Coronary artery (tissue), 2 donors: ENCODE results near the gene HSPA5.
"Not testable (repeated sequence)": the region's sequence is repeated elsewhere in the genome, so short reads cannot be mapped to it uniquely, and the experiment has no call there.

Experiments
- DNase-seq: peaks from one replicate; pipeline ENCODE4 v3.0.0-alpha.2; 2017; ENCODE audit warnings: low spot score
- H3K27ac ChIP-seq, 2 donors: fragments of 200-600 bp; sonication (generic); one replicate each; pipeline ENCODE4 v1.5.1; 2016 to 2019
- H3K4me3 ChIP-seq: fragments of 200-600 bp; sonication (generic); 2 replicates; pipeline ENCODE4 v1.5.1; 2016; ENCODE audit warnings: mild to moderate bottlenecking, moderate library complexity
- TF ChIP-seq, protein P1 (sequence below): fragments of 200-600 bp; sonication (generic); IDR thresholded peaks from one replicate; pipeline ENCODE4 v1.5.1; 2019; ENCODE audit warnings: antibody characterized with exemption

The HSPA5 gene

DNA sequence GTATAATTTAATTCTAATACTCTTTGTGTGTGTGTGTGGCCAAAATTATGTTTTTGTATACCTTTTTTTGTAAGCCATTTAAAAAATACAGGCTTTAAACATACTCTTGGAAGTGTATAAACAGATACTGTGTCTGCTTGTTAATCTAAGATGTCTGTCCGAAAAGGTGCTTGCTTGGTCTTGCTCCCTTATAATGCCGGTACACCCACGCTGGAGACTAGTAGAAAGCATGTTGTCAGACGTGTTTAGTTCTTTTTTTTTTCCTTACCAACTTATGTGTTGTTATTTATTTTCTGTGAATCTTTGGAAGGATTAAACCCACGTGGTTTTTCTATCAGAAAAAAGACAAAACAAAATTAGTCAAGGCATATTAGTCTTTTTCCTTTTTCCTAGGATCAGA lies 29.9 kb upstream of the HSPA5 start:
- TF ChIP-seq, protein P1, sequence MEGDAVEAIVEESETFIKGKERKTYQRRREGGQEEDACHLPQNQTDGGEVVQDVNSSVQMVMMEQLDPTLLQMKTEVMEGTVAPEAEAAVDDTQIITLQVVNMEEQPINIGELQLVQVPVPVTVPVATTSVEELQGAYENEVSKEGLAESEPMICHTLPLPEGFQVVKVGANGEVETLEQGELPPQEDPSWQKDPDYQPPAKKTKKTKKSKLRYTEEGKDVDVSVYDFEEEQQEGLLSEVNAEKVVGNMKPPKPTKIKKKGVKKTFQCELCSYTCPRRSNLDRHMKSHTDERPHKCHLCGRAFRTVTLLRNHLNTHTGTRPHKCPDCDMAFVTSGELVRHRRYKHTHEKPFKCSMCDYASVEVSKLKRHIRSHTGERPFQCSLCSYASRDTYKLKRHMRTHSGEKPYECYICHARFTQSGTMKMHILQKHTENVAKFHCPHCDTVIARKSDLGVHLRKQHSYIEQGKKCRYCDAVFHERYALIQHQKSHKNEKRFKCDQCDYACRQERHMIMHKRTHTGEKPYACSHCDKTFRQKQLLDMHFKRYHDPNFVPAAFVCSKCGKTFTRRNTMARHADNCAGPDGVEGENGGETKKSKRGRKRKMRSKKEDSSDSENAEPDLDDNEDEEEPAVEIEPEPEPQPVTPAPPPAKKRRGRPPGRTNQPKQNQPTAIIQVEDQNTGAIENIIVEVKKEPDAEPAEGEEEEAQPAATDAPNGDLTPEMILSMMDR = no peak
- no peak overlapping the region for H3K27ac ChIP-seq
- H3K4me3 ChIP-seq = no peak overlapping the region
- DNase-seq = no peak

DNA sequence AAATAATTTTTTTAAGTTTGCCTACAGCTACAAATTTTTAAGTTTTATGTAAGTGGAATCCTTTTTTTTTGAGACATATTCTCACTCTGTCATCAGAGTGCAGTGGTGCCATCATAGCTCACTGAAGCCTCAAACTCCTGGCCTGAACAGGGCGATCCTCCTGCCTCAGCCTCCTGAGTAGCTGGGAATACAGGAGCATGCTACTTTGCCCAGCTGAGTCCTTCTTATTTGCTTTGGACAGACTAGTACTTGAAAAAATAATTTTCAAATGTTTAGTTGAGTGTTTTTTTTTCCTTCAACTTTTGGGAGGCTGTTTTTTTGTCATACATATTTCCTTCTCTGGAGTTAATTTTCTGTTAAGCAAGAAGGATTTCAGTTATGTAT lies 27.9 kb upstream of the HSPA5 start:
- no peak overlapping the region for H3K4me3 ChIP-seq
- TF ChIP-seq, protein P1 = no peak
- no peak for DNase-seq
- peak overlapping the region in 1 of 2 donors; percentile 4 for H3K27ac ChIP-seq

DNA sequence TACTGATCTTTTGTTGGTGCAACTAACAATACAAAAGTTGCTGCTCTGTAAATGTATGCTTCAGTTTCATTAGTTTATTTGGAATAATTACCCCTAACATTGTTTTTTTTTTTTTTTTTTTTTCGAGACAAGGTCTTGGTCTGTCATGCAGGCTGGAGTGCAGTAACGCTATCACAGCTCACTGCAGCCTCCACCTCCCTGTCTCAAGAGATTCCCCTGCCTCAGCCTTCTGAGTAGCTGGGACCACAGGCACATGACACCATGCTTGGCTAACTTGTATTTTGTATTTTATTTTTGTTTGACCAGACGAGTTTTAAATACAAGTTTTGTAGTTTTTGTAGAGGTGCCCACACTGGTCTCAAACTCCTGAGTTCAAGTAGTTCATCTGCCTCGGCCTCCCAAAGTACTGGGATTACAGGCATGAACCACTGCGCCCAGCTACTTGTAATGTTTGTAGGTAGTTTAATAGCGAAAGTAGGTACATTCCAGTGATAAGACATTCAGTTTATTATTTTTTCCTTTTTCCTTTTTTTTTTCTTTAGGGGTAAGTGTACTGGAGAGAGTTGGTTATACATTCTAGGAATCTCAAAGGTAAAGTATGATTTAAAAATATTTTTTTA lies 27.4 kb upstream of the HSPA5 start:
- Histone ChIP-seq H3K4me3 (no peak overlapping the region), H3K27ac (peak overlapping the region in 1 of 2 donors; percentile 4)
- no peak for DNase-seq
- TF ChIP-seq, protein P1 = no peak

DNA sequence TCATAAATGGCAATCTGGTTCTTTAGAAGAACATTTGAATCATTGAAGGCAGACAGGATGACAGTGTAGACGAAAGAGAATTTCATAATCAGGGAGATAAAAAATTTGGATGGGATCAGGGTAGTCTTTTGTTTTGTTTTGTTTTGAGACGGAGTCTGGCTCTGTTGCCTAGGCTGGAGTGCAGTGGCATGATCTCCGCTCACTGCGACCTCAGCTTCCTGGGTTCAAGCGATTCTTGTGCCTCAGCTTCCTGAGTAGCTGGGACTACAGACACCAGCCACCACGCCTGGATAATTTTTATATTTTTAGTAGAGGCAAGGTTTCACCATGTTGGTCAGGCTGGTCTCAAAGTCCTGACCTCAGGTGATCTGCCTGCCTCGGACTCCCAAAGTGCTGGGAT lies 22.9 kb upstream of the HSPA5 start:
- not testable (repeated sequence) for H3K4me3 ChIP-seq, H3K27ac ChIP-seq, DNase-seq

DNA sequence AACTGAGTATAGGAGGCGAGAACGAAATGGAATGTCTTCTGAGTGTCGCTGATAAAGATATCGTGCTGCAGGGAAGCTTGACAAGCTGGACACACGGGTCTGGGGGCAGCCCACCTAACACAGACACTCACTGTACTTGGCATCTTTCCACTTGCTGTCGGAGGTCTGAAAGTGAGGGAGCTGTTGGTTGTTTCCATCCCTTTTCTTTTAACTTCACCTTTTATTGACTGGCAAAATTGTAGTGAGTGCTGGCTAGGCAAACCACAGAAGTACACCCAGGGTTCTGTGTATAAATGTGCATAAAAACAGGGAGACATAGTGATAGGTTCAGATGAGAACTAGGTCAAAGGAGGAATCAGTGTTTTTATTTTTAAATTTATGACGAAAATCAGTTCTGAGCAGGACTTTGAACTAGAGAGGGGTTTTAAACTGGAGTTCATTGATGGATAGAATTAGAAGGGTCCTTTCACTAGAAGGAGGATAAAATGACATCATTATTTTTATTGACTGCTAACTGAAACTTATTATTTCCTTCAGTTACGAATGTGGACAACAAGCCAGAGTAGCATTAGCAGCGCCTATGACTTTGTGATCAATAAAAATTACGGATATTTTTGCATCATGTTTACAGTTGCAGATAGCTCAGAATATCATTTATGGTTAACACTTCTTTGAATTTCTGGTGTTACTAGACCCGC lies 21.3 kb upstream of the HSPA5 start:
- TF ChIP-seq, protein P1 = no peak
- DNase-seq = no peak
- Histone ChIP-seq H3K4me3 (peak overlapping the region; percentile 89), H3K27ac (peak overlapping the region; percentile 79 to 87)

DNA sequence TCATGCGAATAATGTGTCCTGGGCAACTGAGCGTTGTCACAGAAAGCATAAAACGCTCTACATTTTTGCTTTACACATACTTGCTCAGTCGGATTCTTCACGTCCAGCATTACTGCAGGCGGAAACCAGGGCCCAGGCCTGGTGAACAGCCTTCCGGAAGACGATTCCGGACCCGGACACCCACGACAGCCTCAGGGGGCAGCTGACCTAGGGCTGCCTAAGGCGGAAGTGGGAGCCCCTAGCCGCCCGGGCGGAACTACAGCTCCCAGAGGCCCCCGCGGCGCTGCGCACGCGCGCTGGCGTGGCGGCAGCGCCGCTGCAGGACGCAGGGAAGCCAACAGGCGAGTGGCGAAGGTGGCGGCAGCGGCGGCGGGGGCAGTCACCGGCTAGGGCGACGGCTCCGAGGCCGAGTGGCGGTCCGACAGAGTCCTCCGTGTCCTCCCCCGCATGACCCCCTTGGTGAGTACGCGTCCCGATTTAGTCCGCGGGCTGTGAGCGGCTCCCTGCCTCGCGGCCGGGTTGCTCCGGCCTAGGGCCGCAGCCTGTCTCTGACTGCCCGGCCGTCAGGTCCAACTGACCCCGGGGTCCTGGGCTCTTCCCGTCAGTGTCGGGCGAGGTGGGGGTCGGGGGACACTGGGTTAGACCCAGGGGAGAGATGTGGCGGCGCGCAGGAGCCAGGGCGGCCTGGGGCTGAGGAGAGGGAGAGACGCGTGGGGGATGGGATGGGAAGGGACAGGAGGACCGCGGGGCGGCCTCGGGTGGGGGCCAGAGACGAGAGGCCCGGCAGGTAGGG lies 20.6 kb upstream of the HSPA5 start, which contains the start of gene GAPVD1:
TSS of gene GAPVD1 (plus strand) at position 326 of the 793 bp plus-strand sequence. CDS start 37,096 bp downstream, outside the sequence.
- DNase-seq = peak; percentile 89
- TF ChIP-seq, protein P1 = peak; percentile 22
- Histone ChIP-seq H3K27ac (peak within 1 kb of the TSS; percentile 79 to 87), H3K4me3 (peak within 1 kb of the TSS; percentile 89)

GRCh38 chr9:125260561-125260960 lies 19.4 kb upstream of the HSPA5 start:
- H3K27ac ChIP-seq = no peak overlapping the region
- H3K4me3 ChIP-seq = no peak overlapping the region
- no peak for DNase-seq
- TF ChIP-seq, protein P1 = no peak
